Raji (cell line): Measurements from ENCODE around the gene OR10S1.

Experiments
- POLR2A ChIP-seq: IDR thresholded peaks from 2 replicates; pipeline ENCODE4 v1.6.1; 2011; ENCODE audit warnings: low read depth, low read length, control low read depth; ENCODE audit not compliant: insufficient read depth

Gene OR10S1, protein sequence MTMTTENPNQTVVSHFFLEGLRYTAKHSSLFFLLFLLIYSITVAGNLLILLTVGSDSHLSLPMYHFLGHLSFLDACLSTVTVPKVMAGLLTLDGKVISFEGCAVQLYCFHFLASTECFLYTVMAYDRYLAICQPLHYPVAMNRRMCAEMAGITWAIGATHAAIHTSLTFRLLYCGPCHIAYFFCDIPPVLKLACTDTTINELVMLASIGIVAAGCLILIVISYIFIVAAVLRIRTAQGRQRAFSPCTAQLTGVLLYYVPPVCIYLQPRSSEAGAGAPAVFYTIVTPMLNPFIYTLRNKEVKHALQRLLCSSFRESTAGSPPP

DNA sequence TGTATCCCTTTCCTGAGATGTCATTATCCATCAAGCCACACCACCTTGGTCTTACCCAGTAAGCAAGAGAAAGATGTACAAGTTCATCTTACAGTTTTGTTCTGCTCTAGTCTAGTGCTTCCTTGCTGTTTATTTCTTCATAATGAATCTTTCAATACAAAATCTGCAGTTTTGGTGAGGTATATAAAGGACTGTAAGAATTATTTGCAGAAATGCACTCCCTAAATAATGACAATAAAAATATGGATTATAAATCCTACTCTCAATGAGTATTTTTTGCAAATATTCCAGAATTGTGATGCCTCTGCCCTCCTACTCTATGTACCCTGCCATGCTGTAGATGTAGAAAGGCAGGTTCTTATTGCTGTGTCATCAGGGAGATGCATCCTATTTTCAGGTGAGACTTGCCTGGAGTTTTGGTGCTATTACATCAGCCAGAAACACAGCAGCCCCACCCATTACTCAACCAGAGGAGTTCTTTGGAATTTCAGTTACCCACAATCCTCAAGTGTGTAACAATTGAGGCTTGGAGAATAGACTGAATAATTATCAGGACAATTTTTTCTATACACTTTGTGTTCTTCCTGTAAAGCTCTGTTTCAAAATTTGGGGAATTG is at the start of gene OR10S1:
TSS of gene OR10S1 (minus strand) at position 51 of the 617 bp plus-strand sequence. CDS start 117 bp downstream, outside the sequence.
- TF ChIP-seq POLR2A = no peak

DNA sequence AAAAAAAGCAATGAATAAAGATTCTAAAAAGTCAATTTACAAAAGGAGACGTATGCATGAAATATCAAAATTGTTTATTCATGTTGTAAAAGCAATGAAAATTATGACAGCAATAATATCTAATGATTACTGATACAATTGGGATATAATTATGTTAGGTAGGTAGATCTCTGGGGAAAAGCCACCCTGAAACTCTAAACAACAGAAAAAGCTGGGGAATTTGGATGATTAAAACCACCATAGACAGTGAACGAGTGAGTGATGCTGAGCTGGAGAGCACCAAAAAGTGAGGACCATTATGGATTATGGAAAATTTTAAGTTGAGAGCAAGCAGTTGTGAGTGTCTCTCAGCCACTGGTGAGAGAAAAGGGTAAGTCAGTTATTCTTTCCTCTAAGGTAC is 48.9 kb upstream of the OR10S1 start, which contains the start of gene OR10G8:
TSS of gene OR10G8 (plus strand) at position 301 of the 400 bp plus-strand sequence. CDS start 2,825 bp downstream, outside the sequence.
- TF ChIP-seq POLR2A = no peak

DNA sequence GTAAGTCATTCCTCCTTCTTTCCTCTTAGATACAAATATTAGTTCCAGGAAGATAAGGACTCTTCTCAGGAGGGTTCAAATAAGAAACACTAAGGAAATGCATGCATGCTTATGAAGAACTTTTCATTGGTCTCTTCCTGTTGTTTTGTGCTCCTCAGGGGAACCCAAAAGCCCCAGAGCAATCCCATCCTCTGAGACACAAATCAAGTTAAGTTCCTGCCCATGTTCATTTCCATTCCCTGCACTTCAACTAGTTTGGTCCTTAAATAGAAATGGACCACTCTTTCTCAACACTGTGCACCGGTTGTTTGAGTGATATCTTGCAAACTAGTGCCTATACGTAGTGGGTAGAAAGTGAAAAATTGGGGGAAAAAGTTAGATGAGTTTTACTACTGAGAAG is 35.1 kb upstream of the OR10S1 start, which contains the start of gene OR10G4:
TSS of gene OR10G4 (plus strand) at position 301 of the 400 bp plus-strand sequence. CDS start 2,578 bp downstream, outside the sequence.
- no peak for TF ChIP-seq POLR2A

DNA sequence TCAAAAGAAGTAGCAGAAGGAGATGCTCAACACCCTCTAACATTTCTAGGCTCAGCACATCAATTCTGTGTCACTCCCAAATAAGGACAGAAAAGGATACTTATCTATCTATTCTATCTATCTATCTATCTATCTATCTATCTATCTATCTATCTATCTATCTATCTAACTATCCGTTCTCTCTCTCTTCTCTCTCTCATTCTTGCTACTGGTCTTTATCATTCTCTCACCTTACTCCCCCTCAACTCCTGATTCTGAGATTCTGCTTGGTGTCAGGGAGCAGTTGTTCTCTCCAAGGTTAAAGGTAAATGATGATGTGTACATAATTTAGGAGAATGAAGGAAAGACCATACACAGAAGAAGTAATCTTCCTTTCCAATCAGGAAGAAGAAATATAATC is 17.5 kb upstream of the OR10S1 start, which contains the start of gene OR10G6:
TSS of gene OR10G6 (minus strand) at position 43 of the 400 bp plus-strand sequence. CDS start at position 43, 0 bp downstream.
- no peak for TF ChIP-seq POLR2A

DNA sequence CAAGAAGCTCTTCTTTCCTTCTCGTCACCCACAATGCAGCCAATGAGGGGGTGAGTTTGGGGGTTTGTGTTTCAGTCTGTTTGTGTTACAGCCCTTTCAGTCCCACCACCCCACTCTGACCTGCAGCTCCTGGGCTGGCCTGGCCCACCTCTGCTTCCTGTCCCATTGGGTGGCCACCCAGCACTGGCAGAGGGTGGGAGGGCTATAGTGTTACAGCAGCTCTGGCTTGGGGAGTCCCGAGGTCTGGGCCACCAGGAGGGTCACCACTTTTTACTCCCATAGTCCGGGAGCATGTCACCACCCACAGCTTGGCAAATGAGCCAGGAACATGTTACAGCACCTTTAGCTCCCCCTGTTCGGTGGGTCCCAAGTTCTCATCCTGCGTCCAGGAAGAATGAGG is 1.7 kb upstream of the OR10S1 start:
- no peak for TF ChIP-seq POLR2A

DNA sequence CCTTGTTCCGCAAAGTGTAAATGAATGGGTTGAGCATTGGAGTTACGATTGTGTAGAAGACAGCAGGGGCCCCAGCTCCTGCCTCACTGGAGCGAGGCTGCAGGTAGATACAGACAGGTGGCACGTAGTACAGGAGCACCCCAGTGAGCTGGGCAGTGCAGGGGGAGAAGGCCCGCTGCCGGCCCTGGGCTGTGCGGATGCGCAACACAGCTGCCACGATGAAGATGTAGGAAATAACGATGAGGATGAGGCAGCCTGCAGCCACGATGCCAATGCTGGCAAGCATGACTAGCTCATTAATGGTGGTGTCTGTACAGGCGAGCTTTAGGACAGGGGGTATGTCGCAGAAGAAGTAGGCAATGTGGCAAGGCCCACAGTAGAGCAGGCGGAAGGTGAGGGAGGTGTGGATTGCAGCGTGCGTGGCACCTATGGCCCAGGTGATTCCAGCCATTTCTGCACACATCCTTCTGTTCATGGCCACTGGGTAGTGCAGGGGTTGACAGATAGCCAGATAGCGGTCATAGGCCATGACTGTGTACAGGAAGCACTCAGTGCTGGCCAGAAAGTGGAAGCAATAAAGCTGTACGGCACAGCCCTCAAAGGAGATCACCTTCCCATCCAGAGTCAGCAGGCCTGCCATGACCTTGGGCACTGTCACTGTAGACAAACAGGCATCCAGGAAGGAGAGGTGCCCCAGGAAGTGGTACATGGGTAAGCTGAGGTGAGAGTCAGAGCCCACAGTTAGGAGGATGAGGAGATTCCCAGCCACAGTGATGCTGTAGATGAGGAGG is 616 bp downstream of the OR10S1 start:
- TF ChIP-seq POLR2A = no peak

DNA sequence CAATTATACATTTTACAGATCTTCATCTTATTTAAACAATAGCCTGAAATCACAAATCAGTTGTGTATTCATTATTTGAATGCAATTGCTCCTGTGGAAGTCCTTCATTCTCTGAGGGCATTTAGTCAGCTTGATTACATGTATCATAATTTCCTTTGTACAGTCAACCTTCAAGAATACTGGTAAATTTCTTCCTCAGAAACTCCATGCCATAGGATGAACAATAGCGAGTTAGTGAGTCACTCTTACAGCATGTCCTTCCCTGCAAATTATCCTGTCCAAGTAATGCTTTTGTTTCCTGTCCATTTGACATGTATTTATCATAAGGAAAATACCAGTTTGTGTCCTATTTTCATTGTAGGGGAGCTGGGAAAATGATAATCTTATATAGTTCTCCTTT is 3.8 kb downstream of the OR10S1 start:
- no peak for TF ChIP-seq POLR2A

DNA sequence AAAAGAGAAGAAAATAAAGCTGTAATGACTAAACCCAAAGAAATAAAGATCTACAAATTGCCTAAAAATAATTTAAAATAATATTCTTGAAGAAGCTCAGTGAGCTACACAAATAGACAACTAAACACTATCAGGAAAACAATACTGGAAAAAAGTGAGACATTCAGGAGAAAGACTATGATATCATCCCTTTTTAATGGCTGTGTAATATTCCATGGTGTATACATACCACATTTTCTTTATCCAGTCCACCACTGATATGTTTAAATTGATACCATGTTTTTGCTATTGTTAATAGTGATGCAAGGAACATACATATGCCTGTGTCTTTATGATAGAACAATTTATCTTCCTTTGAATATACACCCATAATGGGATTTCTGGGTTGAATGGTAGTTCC is 20.8 kb downstream of the OR10S1 start:
- TF ChIP-seq POLR2A = no peak

DNA sequence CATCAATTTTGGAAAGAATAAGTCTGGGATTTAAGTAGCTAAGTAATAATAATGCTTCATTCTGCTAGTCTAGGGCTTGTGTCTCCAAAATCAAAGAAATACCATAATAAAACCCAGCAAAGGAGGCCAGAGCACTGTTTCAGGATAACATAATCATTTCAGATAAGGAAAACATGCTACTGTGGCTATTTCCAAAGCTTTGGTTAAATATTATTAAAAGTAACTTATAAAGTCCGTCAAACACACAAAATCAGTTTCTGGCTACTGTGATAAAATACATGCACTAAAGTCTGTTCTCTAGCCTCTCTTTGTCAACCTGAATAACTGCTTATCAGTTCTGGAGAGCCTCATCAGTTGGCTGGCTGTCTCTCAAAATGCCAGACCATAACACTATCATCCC is 32.4 kb downstream of the OR10S1 start:
- no peak for TF ChIP-seq POLR2A

DNA sequence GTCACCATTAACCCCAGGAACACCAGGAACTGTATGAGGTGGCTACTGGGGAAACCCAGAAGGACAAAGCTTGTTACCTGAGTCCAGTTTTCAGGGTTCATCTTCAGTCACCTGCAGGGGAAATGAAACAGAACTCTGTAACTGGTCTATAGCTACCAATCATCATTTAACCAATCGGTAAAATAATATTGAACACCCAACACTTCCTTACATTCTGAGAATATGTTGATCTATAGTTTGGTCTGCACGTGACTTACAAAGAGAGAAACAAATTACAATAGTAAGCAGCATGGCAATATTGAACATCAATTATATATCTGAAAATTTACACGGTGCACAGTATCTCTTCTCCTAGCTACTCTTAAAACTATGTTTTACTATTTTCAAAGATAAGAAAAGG is 33.8 kb downstream of the OR10S1 start, which contains the start of gene OR6T1:
TSS of gene OR6T1 (minus strand) at position 101 of the 400 bp plus-strand sequence. CDS start at position 101, 0 bp downstream.
- TF ChIP-seq POLR2A = no peak

DNA sequence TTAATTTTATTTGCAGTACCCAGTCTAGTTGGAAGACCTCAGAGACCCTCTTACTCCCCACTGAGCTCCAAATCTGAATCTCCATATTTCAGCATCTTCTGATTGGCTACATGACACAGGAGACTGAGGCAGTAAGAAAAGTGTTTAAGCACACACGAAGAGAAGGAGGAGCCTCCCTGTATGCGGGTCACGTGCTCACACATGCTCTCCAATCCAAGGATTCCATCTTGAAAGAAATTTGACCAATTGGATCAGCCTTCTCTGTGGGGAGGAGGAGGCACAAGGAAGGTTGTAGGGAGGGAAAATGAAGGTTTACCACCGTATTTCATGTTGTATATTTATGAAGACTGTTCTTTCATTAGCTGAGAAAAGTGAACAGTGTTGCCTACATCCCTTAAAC is 35.2 kb downstream of the OR10S1 start:
- no peak for TF ChIP-seq POLR2A

DNA sequence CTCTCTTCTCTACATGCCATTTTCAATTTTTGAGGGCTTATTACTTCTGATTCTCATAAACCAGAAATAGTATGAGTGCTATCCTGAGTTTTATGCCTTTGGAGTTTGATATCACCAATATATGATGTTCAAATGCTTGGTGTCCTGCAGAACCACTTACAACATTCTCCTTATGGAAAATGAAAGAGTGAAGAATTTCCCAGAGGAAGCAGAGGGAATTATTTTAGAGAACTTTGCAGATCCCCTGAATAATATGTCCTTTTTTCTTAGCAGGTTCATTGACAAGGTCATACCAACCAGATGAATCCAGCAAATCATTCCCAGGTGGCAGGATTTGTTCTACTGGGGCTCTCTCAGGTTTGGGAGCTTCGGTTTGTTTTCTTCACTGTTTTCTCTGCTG is 38.3 kb downstream of the OR10S1 start, which contains the start of gene OR4D5:
TSS of gene OR4D5 (plus strand) at position 301 of the 400 bp plus-strand sequence. CDS start at position 301, 0 bp downstream.
- no peak for TF ChIP-seq POLR2A
